IMR-90 (cell line): ENCODE results near the gene SRSF7.

Experiments used
- CTCF ChIP-seq: conservative IDR thresholded peaks from 2 replicates; pipeline ENCODE4 v1.5.1; 2012; ENCODE audit warnings: mild to moderate bottlenecking, low read depth, low read length, improper control_type of control experiment
- POLR2A ChIP-seq: IDR thresholded peaks from 2 replicates; pipeline ENCODE4 v1.6.1; 2012; ENCODE audit warnings: mild to moderate bottlenecking, low read depth, low read length

DNA sequence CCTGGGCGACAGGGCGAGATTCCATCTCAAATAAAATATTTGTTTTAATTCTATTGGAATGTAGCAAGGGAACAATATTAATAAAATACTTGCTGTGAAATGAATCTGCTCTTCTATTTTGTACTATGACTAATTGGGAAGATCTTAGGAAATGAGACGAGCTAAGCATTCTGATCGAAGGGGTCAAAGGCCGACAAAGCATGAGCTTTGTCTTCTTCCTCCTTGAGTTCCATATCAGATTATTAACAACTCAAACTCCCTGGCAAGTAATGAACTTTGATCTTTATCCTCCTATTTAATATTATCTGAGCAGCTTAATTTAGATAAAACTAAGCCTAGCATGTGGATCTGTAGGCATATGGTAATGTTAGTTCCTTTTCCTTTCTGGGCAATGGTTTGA is 42.4 kb upstream of the SRSF7 start:
- TF ChIP-seq CTCF (no peak), POLR2A (no peak)
